Activated gamma-delta T cell (primary cell): ENCODE data around the gene ELL.

ENCODE experiments used
- DNase-seq: peaks from one replicate; lab custom pipeline; 2025; lab: John Stamatoyannopoulos, UW

ELL gene

GRCh38 chr19:18469069-18469846 lies 52.6 kb downstream of the ELL start:
- DNase-seq, result no peak

- no peak for DNase-seq
Measured at GRCh38 chr19:18468517-18468916, 53.4 kb downstream of the ELL start.

GRCh38 chr19:18467978-18468377 lies 53.9 kb downstream of the ELL start:
- DNase-seq, result no peak

GRCh38 chr19:18466354-18466753 lies 55.5 kb downstream of the ELL start:
- no peak for DNase-seq

GRCh38 chr19:18465964-18466339 lies 55.9 kb downstream of the ELL start:
- DNase-seq, result no peak

GRCh38 chr19:18465214-18465963 lies 56.5 kb downstream of the ELL start:
- DNase-seq, result no peak

- no peak for DNase-seq
Measured at GRCh38 chr19:18464646-18465045, 57.2 kb downstream of the ELL start.

GRCh38 chr19:18461471-18461870 lies 60.4 kb downstream of the ELL start:
- no peak for DNase-seq

- no peak for DNase-seq
Measured at GRCh38 chr19:18460900-18461299, 61.0 kb downstream of the ELL start.

- no peak for DNase-seq
Measured at GRCh38 chr19:18457483-18458331, 64.2 kb downstream of the ELL start.

- DNase-seq, result no peak
Measured at GRCh38 chr19:18456974-18457373, 64.9 kb downstream of the ELL start.

GRCh38 chr19:18456279-18456678 lies 65.6 kb downstream of the ELL start:
- DNase-seq, result no peak

GRCh38 chr19:18453269-18454024 lies 68.4 kb downstream of the ELL start:
- no peak for DNase-seq

- DNase-seq, result no peak
Measured at GRCh38 chr19:18452386-18452785, 69.5 kb downstream of the ELL start.

- DNase-seq, result peak; percentile 69
Measured at GRCh38 chr19:18450931-18451836, 70.7 kb downstream of the ELL start.

- no peak for DNase-seq
Measured at GRCh38 chr19:18450021-18450930, 71.6 kb downstream of the ELL start.

GRCh38 chr19:18449552-18449951 lies 72.3 kb downstream of the ELL start:
- no peak for DNase-seq

GRCh38 chr19:18446811-18447359 lies 75.0 kb downstream of the ELL start:
- no peak for DNase-seq

GRCh38 chr19:18446145-18446810 lies 75.6 kb downstream of the ELL start:
- DNase-seq, result no peak
